ENCODE results near the gene NINL.
"Not testable (repeated sequence)": the region's sequence is repeated elsewhere in the genome, so short reads cannot be mapped to it uniquely, and the experiment has no call there.

Gene NINL

GRCh38 chr20:25503936-25504335 lies 81.4 kb downstream of the NINL start:
- DNase-seq (ENCODE audit: low read depth in 1 of 2, low spot score in 1 of 2): no peak

- DNase-seq (ENCODE audit: low read depth in 1 of 2, low spot score in 1 of 2): not testable (repeated sequence)
Measured at GRCh38 chr20:25503051-25503639, 82.2 kb downstream of the NINL start.

- DNase-seq (ENCODE audit: low read depth in 1 of 2, low spot score in 1 of 2): no peak
Measured at GRCh38 chr20:25500880-25501351, 84.4 kb downstream of the NINL start.

GRCh38 chr20:25499855-25500434 lies 85.4 kb downstream of the NINL start:
- DNase-seq (ENCODE audit: low read depth in 1 of 2, low spot score in 1 of 2): no peak

- no peak for DNase-seq (ENCODE audit: low read depth in 1 of 2, low spot score in 1 of 2)
Measured at GRCh38 chr20:25499031-25499430, 86.3 kb downstream of the NINL start.

GRCh38 chr20:25498280-25498606 lies 87.1 kb downstream of the NINL start:
- DNase-seq (ENCODE audit: low read depth in 1 of 2, low spot score in 1 of 2): no peak

GRCh38 chr20:25497586-25498279 lies 87.6 kb downstream of the NINL start:
- DNase-seq (ENCODE audit: low read depth in 1 of 2, low spot score in 1 of 2): no peak

GRCh38 chr20:25496968-25497401 lies 88.3 kb downstream of the NINL start:
- no peak for DNase-seq (ENCODE audit: low read depth in 1 of 2, low spot score in 1 of 2)

GRCh38 chr20:25496165-25496967 lies 89.0 kb downstream of the NINL start:
- no peak for DNase-seq (ENCODE audit: low read depth in 1 of 2, low spot score in 1 of 2)

GRCh38 chr20:25495189-25495824 lies 90.0 kb downstream of the NINL start:
- no peak for DNase-seq (ENCODE audit: low read depth in 1 of 2, low spot score in 1 of 2)

GRCh38 chr20:25494506-25495188 lies 90.7 kb downstream of the NINL start:
- DNase-seq (ENCODE audit: low read depth in 1 of 2, low spot score in 1 of 2): no peak

GRCh38 chr20:25493748-25494505 lies 91.4 kb downstream of the NINL start:
- DNase-seq (ENCODE audit: low read depth in 1 of 2, low spot score in 1 of 2): no peak

GRCh38 chr20:25493137-25493536 lies 92.2 kb downstream of the NINL start:
- no peak for DNase-seq (ENCODE audit: low read depth in 1 of 2, low spot score in 1 of 2)

GRCh38 chr20:25491446-25492038 lies 93.8 kb downstream of the NINL start:
- no peak for DNase-seq (ENCODE audit: low read depth in 1 of 2, low spot score in 1 of 2)

GRCh38 chr20:25490656-25491445 lies 94.5 kb downstream of the NINL start:
- no peak for DNase-seq (ENCODE audit: low read depth in 1 of 2, low spot score in 1 of 2)

GRCh38 chr20:25489221-25489871 lies 96.0 kb downstream of the NINL start:
- no peak for DNase-seq (ENCODE audit: low read depth in 1 of 2, low spot score in 1 of 2)

GRCh38 chr20:25487975-25488374 lies 97.4 kb downstream of the NINL start:
- DNase-seq (ENCODE audit: low read depth in 1 of 2, low spot score in 1 of 2): no peak

- DNase-seq (ENCODE audit: low read depth in 1 of 2, low spot score in 1 of 2): no peak
Measured at GRCh38 chr20:25487306-25487705, 98.0 kb downstream of the NINL start.
